DMS53 treated with DMSO at 0.1 percent for 48 hours (cell line): ENCODE results near the gene AKAP12.

Experiments
- DNase-seq: peaks from one replicate; lab custom pipeline; 2025; ENCODE audit not compliant: unreplicated experiment; lab: John Stamatoyannopoulos, UW

The AKAP12 gene

DNA sequence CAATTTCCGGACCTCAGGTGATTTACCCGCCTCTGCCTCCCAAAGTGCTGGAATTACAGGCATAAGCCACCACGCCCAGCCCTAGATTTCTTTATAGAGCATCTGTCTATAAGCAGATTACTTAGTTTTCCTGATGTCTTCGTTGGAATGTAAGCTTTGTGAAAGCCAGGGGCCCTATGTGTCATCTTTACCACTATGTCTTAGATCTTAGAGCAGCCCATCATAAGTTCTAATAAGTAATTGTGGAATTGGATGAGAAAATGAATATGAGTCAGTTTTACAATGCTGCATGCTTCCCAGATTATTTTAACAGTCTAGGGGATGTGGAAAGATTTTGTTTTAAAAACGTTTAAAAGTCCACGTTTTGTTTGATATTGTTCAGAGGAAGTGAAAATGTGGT is 160.7 kb downstream of the AKAP12 start:
- no peak for DNase-seq

DNA sequence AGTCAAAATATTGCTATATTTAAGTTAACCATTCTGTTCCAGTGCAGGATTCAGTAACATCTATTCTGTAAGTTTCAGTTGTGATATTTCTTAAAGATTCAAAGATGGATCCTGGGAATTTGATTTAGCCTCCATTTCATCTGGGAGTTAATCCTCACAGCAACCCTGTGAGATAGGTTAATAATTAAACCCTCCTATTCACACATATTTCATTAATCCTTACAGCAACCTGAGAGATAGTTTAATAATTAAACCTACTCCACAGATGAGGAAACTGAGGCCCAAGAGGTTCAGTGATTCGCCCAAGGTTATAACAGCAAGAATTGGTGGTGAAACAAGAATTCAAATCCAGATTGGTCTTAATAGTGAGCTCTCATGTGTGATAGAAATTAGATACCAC is 162.5 kb downstream of the AKAP12 start:
- no peak for DNase-seq

DNA sequence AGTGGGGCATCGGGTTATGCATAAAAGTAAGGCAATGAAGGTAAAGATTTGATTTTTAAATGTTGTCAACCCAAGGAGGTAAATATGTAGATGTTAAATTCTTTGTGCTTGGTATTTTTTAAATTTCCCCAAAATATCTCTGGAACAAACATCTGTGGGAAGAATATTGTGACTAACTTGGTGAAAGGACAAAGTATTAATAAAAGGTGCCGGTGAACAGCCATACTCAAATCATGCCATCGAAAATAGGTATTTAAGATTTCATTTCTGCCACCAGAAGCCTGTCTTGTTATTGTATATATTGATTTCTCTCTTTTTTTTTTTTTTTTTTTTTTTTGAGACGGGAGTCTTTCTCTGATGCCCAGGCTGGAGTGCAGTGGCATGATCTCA is 164.1 kb downstream of the AKAP12 start:
- no peak for DNase-seq
